Astrocyte of the cerebellum (primary cell): ENCODE measurements around the gene GRB10.
"Not testable (repeated sequence)": the region's sequence is repeated elsewhere in the genome, so short reads cannot be mapped to it uniquely, and the experiment has no call there.

Experiments used
- DNase-seq: peaks from one replicate; pipeline ENCODE4 v3.0.0-alpha.2; 2011; ENCODE audit warnings: low read depth
- H3K4me3 ChIP-seq: 2 replicates; pipeline ENCODE4 v1.5.1; 2011; ENCODE audit warnings: mild to moderate bottlenecking, low read depth, low read length, moderate library complexity
- CTCF ChIP-seq: IDR thresholded peaks from 2 replicates; pipeline ENCODE4 v1.5.1; 2012; ENCODE audit warnings: low read length, low read depth, moderate library complexity, mild to moderate bottlenecking; ENCODE audit errors: missing control alignments
- in situ Hi-C: cut with HindIII; loops from 2 replicates; pipeline ENCODE4 v1.10.0; 2017; ENCODE audit warnings: low sequenced_read_pairs

GRB10 gene

DNA sequence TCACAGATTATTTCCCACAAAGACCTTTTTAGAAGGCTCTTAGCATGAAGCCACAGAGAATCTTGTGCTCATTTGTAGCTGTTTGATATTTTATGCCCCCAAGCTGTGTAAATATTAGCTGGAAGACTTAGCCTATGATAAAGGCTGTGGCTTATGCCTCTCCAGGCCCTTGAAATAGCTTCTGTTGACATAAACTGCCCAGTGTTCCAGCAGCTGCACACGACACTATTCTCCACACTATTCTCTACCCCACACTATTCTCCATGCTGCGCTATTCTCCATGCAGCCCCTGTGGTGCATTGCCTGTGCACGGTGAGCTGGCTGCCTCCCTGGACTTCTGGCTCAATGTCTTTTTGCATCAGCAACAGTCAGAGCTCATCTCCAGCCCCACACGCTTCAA is 230.6 kb downstream of the GRB10 start:
- no peak overlapping the region for H3K4me3 ChIP-seq
- TF ChIP-seq CTCF, result no peak
- DNase-seq, result no peak
- in situ Hi-C loops, result no loop called here

DNA sequence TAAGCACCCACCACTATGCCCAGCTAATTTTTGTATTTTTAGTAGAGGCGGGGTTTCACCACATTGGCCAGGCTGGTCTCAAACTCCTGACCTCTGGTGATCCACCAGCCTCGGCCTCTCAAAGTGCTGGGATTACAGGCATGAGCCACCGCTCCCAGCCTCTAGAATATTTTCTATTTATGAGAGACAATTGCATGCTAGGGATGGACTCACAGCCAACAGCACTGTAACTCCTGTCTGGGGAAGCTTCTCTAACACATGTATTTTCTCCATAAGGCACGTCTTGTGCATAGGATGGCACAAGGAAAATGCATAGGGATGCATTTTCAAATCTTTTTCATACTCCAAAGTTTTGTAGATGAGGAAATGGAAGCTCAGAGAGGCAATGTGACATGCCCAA is 237.1 kb downstream of the GRB10 start:
- H3K4me3 ChIP-seq, DNase-seq, in situ Hi-C loops: not testable (repeated sequence)

DNA sequence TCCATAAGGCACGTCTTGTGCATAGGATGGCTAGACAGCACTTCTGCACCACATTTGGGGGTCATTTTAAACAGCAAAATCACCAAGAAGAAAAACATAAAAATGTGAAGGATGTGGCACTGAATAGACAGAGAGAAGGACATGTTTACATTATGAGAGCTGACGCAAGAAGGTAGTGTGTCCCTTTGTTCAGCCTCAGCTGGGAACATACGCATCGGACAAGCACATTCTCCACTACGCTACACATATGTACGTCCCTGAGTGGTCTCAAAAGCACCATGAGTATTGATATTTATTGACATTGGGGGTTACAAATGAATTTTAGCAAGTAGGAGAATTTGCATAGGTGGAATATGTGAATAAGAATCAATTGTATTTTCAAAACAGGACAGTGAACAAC is 237.7 kb downstream of the GRB10 start:
- no peak for TF ChIP-seq CTCF
- no peak for DNase-seq
- in situ Hi-C loops, result no loop called here
- no peak overlapping the region for H3K4me3 ChIP-seq

GRCh38 chr7:50543776-50544442 is 238.8 kb downstream of the GRB10 start:
- no peak for DNase-seq
- no peak for TF ChIP-seq CTCF
- in situ Hi-C loops, result no loop called here
- no peak overlapping the region for H3K4me3 ChIP-seq

GRCh38 chr7:50542132-50542531 is 240.6 kb downstream of the GRB10 start:
- in situ Hi-C loops, result no loop called here
- no peak overlapping the region for H3K4me3 ChIP-seq
- no peak for TF ChIP-seq CTCF
- DNase-seq, result no peak

GRCh38 chr7:50540785-50541579 is 241.7 kb downstream of the GRB10 start:
- in situ Hi-C loops, result no loop called here

More at GRCh38 chr7:50540785-50541579, 241.7 kb downstream of the GRB10 start:
- TF ChIP-seq CTCF, result no peak
- H3K4me3 ChIP-seq, result no peak overlapping the region
- no peak for DNase-seq
